Left colon (tissue), 2 donors: Measurements from ENCODE around the gene MYO3B. TPM values are rescaled to one million over a fixed set of nuclear protein-coding genes. Genes with fewer than 3 reads are reported as not detected.
"Not testable (repeated sequence)": the region's sequence is repeated elsewhere in the genome, so short reads cannot be mapped to it uniquely, and the experiment has no call there.

Source experiments
- ATAC-seq: fragments of 200-7000 bp; cut with Tn5 transposase; one replicate; pipeline ENCODE4 v1.9.1; 2020; ENCODE audit warnings: mild to moderate bottlenecking, moderate library complexity
- DNase-seq, 2 donors: peaks; one replicate each; pipeline ENCODE4 v3.0.0-alpha.2; 2020
- intact Hi-C, 2 donors: fragments of 100-400 bp; cut with DNase I in 1 of 2; cut with micrococcal nuclease in 1 of 2; formaldehyde crosslinking; loops; one replicate each; pipeline versions ENCODE4 v1.11.2 to v1.14.0; 2022; cut with DNase I, micrococcal nuclease
- total RNA-seq, 2 donors: library from RNA; stranded (reverse); fragmentation: NEBNext Ultra II Directional; extraction: Animal tissue kit (Norgen Biotek cat#: 25700); gene quantifications; one replicate each; pipeline ENCODE4 v1.2.1, GENCODE V29; 2021
- donor health status: DM: no; HTN: no; CAD: no.
- donor health status: DM: yes; HTN: yes; CAD: no.

MYO3B gene
- total RNA-seq, 2 donors from 2014 or later, result 0.09 TPM; not detected in 1

DNA sequence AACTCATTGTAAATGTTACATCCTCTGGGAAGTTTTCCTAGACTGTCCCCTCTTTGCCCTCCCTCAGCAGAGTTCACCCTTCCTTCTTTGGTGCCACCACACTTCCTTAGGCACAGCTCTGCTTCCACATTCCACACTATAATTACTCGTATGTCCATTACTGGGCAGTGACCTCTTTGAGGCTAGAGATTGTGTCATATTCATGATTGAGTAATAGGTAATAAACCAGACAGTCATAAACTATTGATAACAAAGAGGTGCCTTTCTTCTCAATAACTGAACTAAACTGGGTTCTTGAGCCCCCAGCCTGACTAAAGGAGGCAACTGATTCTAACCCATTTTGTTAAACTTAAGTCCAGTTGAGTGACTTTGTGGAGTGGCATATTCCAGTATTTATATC, 28.3 kb downstream of the MYO3B start:
- DNase-seq (no peak), ATAC-seq (no peak)
- intact Hi-C loops, result no loop called here

DNA sequence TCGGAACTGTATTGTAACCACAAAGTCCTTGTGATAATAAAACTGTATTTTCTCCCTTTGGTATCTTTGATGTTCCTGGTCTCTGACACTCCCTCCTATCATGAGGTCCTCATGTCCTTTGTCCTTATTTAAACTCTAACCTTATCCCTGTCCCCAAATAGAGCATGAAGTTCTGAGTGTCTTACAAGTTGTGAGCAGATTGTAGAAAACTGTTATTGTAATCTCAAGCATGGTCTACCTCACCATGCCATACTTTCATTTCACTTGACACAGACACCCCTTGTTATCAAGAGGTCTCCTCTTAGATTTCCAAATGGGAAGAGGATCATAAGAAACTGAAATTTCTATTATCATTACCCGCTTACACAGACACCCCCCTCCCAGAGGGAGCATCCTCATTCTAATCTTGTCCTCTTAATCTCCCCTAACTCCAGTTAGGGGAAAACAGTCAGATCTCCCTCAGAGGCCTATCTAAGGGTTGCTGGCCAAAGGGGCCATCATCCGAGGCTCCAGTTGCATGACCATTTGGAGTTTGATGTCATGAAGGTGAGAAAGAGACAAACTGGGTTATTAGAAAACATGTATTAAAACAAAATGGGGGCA, 29.0 kb downstream of the MYO3B start:
- DNase-seq (no peak), ATAC-seq (no peak)
- intact Hi-C loops, result no loop called here

DNA sequence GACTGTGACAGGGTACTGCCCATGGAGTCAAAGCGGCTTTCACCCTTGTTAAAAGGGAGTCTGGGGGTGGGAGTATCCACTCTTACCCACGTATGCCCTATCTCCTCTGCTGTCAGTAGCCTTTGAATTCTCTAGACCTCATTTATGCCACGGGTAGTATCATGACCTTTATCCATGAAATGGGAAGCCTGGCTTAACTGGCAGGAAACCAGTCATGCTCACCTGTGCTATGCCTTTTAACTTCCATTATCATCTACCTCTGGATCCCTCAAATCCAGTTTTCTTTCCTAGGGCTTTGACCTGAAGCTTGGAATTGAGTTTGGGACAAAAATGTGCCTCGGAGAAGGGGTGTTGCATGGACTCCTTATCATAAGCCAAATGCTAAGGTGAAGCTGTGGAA, 30.0 kb downstream of the MYO3B start:
- no peak for DNase-seq
- no peak for ATAC-seq
- intact Hi-C loops, result no loop called here

DNA sequence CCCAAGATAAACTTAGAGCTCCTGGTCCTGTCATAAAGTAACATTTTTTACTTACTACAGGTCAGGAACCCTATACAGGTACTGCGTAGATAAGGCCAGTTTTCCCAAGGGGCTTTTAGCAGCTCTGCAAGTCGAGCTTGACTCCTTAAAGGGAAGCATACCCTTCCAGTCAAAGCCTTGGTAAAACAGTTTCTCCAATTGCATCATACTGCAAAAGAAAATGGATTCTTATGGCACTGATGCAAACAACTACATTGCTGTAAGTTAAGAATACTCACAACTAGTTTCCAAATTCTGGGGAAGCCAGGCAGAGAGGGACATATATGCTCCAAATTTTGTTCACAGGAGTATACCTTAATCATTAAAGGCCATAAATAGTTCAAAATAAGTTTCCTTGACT, 31.0 kb downstream of the MYO3B start:
- ATAC-seq (no peak), DNase-seq (no peak)
- intact Hi-C loops, result no loop called here

DNA sequence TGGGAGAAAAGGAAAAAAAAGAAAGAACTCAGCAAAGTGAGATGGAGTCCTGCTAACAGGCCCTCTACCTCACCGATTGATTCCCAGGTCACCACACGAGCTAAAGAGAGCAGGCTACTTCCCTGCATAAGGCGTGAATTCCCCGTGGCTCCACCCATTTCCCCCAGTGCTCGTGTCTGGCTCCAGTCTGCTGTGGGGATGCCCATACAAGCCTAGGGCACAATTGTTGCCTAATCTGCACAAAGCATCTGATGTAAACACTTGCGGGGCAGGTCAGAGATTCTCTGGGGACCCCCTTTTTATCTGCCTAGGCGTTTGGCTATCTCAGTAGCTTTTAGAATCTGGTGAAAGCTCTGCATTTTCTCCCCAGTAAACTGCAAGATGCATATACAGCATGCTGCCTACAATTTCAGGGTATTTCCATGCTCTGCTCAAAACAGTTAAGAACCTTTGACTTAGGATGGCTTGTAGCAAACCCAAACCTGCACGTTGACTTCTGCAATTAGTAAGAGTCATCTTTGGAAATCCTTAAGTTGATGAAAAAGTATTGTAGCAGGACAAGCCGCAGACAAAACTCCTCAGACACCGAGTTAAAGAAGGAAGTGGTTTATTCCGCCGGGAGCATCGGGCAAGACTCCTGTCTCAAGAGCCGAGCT, 34.8 kb downstream of the MYO3B start:
- DNase-seq, result no peak
- intact Hi-C loops, result no loop called here

DNA sequence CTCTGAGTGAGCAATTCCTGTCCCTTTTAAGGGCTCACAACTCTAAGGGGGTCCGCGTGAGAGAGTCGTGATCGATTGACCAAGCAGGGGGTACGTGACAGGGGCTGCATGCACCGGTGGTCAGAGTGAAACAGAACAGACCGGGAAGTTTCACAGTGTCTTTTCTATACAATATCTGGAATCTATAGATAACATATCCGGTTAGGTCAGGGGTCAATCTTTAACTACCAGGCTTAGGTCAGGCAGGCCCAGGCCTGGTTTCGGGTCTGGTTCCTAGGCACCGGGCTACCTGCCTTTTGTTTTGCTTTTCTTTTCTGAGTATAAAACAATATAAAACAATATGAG, 35.3 kb downstream of the MYO3B start:
- intact Hi-C loops, DNase-seq, ATAC-seq: not testable (repeated sequence)

More for the DNA sequence above, 34.8 kb downstream of the MYO3B start:
- no peak for ATAC-seq

DNA sequence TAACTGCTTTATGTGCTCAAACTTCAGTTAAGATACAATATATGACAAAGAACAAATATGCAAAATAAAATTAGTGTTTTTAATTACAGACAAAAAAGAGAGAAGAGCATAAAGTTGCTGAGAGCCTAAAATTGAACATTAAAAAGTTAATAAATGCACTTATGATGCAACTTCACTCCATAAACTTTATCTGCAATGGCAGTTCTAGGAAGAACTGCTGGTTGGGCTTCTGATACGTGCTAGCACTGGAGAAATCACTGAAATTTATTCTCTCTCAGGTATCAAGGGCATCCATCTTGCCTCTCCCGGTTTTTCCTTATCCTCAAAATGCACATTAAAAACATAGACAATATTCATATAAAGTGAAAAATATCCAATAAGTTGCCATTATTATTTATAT, 35.7 kb downstream of the MYO3B start:
- DNase-seq (no peak), ATAC-seq (no peak)
- intact Hi-C loops, result no loop called here

DNA sequence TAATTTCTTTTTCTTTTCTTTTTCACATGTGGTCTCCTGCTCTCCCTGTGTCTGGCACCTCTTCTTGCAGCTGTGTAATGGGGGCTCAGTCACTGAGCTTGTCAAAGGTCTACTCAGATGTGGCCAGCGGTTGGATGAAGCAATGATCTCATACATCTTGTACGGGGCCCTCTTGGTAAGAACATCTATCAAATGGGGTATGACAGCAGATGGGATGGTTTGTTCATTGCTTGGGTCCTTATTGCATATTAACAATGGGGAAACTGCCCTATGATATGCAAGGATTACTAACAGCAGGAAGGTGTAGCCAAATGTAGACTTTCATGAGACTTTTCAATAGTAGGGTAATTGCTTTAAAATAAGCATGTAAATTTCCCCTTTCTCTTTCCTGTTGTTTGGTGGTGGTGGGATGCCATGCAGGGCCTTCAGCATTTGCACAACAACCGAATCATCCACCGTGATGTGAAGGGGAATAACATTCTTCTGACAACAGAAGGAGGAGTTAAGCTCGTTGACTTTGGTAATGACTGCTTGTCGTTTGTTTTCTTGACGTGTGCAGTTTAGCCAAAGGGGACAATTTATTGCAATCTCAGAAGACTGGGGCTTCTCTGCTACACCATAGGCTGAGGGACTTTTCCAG, 36.5 kb downstream of the MYO3B start:
- intact Hi-C loops, result no loop called here
- DNase-seq (no peak), ATAC-seq (no peak)

DNA sequence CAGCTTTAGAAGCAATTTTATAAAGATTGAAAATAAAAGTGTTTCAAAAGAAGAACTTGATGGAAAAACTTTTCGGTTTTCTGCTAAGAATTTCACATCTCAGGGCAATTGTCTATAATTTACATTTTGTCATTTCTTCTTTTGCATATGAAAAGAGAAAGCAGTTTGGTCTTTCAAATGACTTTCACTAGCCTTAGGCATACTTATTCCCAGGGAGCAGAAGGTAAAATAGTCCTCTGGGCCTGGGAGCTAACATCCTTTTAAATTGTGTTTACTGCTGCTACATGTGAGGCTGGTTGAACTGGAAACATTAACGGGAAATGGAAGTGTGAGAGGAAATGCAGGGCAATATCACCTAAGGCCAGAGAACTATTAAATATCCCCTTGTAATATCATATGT, 37.1 kb downstream of the MYO3B start:
- intact Hi-C loops, result no loop called here
- ATAC-seq (no peak), DNase-seq (no peak)

DNA sequence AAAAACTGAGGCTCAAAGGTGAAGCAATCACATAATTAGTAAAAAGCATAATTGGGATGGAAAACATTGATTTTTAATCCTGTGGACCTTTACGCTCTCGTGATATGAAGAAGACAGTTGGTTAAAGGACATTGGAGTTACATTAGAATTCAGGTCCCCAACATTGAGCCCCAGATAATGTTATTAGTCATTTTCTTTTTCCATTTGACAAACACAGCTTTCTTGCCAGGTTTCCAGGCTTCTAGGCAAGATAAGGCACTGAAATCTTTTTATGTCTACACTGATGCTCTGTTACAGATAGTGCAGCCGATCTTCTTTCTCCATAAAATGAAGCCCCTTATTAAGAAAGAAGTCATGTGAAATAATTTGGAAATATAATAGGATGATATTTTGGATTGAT, 38.5 kb downstream of the MYO3B start:
- DNase-seq, result no peak
- intact Hi-C loops, result no loop called here
- ATAC-seq, result no peak

DNA sequence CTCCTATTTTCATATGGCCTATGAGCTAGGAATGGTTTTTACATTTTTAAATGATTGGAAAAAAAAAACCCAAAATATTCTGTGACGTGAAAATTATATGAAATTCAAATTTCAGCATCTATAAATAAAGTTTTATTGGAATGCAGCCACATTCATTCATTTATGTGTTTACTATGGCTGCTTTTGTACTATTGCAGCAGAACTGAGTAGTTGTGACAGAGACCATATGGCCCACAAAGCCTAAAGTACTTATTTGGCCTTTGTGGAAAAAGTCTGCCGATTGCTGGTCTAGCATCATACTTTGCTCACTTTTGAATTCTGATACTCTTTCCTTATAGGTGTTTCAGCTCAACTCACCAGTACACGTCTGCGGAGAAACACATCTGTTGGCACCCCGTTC, 39.0 kb downstream of the MYO3B start:
- intact Hi-C loops, result no loop called here
- no peak for DNase-seq
- no peak for ATAC-seq

DNA sequence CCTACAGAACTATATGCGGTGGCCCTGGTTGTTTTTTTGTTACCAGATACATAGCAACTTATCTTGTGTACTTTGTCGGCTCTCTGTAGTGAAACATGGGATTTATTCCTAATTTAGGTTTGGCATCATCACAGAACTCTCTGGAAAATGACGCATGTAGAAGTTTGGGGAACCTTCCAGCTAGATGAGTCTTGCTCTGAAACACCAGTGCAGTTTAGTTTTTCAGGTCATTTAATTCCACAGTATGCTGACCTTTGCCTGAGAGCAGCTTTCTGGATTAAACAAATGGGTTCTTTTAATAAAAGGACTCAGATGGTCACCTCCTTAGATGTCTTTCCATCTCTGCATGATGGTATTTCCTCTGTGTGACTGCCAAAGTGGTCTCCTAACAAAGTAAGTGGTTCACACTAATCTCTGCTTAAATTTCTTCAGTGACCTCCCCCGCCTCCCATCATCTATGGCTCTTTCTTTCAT, 39.9 kb downstream of the MYO3B start:
- intact Hi-C loops, result no loop called here
- no peak for ATAC-seq
- no peak for DNase-seq

DNA sequence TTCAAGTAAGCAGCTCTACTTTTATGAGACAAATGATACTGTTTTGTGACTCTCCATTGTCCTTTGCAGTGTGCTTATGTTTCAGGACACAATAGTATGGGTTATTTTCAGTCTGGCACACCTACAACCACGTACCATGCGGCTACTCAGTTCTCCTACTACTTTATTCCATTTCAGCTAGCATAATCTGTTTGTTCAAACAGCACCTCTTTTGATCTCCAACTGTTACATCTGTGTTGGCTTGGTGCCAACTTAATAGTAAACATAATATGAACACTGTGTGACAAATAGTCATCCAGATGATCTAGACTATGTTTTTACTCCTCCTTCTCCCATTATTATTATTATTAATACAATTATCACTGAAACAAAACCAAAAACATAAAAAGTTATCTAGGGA, 40.5 kb downstream of the MYO3B start:
- ATAC-seq (no peak), DNase-seq (no peak)
- intact Hi-C loops, result no loop called here

DNA sequence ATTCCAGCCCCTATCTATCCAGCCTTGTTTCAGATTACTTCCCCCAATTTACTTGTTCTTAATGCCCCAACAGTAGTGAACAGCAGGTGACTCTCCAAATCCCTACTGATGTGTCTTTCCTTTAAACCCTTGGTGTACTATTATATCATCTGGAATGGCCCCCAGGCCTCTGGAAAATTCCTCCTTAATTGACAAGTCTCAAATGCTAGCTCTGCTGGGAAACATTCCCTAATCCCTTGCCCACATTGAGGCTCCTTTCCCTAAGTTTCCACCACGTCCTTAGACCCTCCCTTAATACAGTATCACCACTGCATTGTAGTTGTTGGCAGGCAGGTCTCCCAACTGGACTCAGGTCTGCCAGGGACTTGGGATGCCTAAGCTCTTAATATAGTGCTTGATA, 41.0 kb downstream of the MYO3B start:
- DNase-seq (no peak), ATAC-seq (no peak)
- intact Hi-C loops, result no loop called here

DNA sequence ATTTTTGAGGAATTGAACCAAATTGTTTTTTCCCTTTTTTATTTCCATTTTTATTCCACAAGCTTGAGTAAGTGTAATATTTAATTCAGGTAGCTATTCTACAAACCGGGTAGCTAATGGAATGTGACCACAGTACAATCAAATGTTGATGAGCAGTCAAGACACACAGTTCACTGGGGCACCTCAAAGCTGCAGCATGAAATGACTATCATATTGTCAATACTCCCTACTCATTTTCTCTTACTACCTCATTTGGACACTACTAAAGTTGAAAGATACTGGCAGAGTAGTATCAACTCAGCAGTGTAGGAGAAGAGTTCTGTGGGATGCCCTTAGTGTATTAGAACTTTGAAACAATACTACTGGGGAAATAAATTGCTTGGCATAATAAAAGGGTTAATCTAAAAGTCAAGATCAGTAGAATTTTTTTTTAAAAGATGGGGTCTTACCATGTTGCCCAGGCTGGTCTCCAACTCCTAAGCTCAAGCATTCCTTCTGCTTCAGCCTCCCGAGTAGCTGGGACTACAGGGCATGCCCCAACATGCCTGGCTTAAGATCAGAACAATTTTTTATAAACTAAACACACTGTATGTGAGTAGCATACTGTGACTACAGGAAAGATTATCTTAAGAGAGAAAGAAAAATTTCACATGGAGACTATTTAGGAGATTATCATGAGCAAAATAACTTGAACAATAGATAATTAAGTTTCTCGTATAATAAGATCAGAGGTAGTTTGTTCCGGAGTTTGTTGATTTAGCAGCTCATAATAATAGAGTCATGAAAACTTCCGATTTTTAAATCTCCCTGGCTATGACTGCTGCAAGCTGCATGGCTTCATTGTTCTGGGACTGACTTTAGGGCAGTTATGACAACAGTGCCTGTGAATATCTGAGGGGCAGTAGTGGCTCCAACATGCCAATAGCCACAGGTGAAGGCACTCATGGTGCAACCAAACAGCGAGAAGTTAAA, 43.7 kb downstream of the MYO3B start:
- ATAC-seq (no peak), DNase-seq (no peak)
- intact Hi-C loops, result no loop called here

DNA sequence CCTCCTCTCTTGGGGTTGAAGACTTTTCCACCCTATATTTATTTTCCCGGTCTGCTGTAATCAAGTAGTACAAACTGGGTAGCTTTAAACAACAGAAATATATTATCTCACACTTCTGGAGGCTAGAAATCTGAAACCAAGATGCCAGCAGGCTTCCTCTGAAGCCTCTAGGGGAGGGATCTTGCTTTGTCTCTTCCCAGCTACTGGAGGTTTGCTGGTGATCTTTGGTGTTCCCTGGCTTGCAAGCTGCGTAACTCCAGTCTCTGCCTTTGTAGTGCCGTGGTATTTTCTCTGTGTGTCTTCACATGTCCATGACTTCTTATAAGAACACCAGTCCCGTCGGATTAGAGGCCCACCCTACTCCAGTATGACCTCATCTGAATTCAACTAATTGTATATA, 44.4 kb downstream of the MYO3B start:
- no peak for DNase-seq
- intact Hi-C loops, result no loop called here
- ATAC-seq, result no peak

DNA sequence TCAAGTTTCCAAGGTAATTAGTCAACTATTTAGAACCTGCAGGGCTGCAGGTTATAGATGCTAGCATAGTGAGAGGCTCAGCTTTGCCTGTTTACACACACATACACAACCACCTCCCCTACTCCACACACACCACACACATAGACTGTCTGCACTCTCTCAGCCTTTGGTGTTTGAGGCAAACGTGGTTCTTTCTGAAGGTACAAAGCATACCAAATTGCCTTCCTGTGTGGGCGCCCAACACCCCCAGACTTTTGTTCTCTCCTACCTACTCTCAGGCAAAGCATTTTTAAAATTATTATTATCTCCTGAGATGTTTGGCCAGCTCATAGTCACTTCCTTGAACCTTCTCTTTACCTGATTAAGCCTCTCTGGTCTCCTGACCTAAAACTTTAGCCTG, 44.9 kb downstream of the MYO3B start:
- DNase-seq (no peak), ATAC-seq (no peak)
- intact Hi-C loops, result no loop called here

DNA sequence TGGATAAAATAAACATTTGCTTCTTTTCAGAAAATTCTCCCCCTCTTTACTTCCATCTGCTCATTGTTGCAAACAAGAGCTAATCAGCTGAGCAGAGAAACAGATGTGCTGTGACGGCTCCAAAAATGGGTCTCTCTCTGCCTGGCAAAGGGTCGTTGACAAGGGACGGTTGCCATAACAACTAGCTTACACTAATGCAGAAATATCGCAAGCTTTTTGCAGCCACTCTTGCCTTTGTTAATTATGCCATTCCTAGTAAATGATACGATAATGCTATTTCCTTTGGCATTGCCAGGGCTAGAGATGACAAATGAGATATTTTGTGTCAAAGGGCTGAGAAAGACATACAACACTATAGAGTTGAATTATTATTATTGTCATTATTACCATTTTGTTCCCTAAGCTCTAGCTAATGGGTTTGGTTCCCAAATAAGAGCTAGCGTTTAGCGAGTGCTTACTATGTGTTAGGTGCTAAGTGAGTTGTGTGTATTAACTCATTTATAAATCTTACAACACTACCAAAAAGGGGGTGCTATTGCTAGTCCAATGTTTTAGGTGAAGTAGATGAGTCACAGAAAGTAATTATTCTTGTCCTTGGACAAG, 46.8 kb downstream of the MYO3B start:
- intact Hi-C loops, result no loop called here
- ATAC-seq, result no peak
- no peak for DNase-seq

DNA sequence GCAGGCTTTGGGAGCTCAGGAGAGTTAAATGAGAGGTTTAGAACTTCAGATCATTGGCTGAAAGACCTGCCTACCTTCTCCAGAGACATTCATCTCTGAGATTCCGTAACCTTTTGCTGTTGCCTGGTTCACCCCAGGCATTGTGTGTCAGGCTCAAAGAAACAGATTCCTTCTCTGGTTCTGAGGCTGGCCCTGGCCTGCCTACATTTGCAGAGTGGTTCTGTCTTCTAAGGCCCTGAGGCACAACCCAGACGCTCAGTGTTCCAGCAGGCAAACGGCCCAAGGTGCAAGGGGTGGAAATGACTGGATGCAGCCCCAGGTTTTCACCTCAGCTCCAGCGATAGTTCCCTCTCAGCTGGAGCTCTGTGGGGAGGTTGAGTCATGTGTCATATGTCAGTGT, 48.3 kb downstream of the MYO3B start:
- no peak for ATAC-seq
- no peak for DNase-seq
- intact Hi-C loops, result no loop called here
